ENCODE results near the gene HBS1L. TPM values are rescaled to one million over a fixed set of nuclear protein-coding genes. Genes with fewer than 3 reads are reported as not detected.

The HBS1L gene
- total and polyA plus RNA-seq, 2 experiments from 2014 or later: 43.0 to 70.6 TPM

- TF ChIP-seq CTCF (IDR thresholded peaks at IDR 0.05; ENCODE audit: poor library complexity) (no peak), EZH2 (IDR thresholded peaks at IDR 0.05; ENCODE audit: borderline replicate concordance) (no peak), EZH2phosphoT487 (IDR thresholded peaks at IDR 0.05; ENCODE audit: low read depth, severe bottlenecking, unreplicated experiment) (no peak)
- Histone ChIP-seq H2AFZ (no peak overlapping the region), H3K4me2 (no peak overlapping the region), H3K27ac (no peak overlapping the region), H3K4me1 (ENCODE audit: insufficient read depth) (no peaks in the 10 kb centered on the region), H3K36me3 (replicated peaks; ENCODE audit: insufficient read depth, low read depth) (no peaks in the 10 kb centered on the region), H3K9me2 (replicated peaks; ENCODE audit: insufficient read depth) (no peaks in the 10 kb centered on the region), H3K4me3 (no peak overlapping the region), H3K27me3 (no peaks in the 10 kb centered on the region), H3K9me3 (ENCODE audit: low read depth) (no peaks in the 10 kb centered on the region), H3K79me2 (no peaks in the 10 kb centered on the region), H4K20me1 (ENCODE audit: insufficient read depth, poor library complexity, severe bottlenecking) (no peaks in the 10 kb centered on the region)
- DNase-seq (ENCODE audit: low spot score): no peak
Observed at GRCh38 chr6:134994431-134994830, 60.2 kb downstream of the HBS1L start.

GRCh38 chr6:134992155-134992554 is 62.5 kb downstream of the HBS1L start:
- Histone ChIP-seq H3K36me3 (replicated peaks; ENCODE audit: insufficient read depth, low read depth) (no peaks in the 10 kb centered on the region), H3K4me2 (no peak overlapping the region)

GRCh38 chr6:134990262-134990661 is 64.4 kb downstream of the HBS1L start:
- Histone ChIP-seq H4K20me1 (ENCODE audit: insufficient read depth, poor library complexity, severe bottlenecking) (no peaks in the 10 kb centered on the region), H2AFZ (no peak overlapping the region), H3K4me2 (no peak overlapping the region), H3K9me3 (ENCODE audit: low read depth) (no peaks in the 10 kb centered on the region), H3K9me2 (replicated peaks; ENCODE audit: insufficient read depth) (no peaks in the 10 kb centered on the region), H3K27ac (no peak overlapping the region), H3K79me2 (no peaks in the 10 kb centered on the region), H3K27me3 (no peaks in the 10 kb centered on the region), H3K4me1 (ENCODE audit: insufficient read depth) (no peaks in the 10 kb centered on the region), H3K36me3 (replicated peaks; ENCODE audit: insufficient read depth, low read depth) (no peaks in the 10 kb centered on the region), H3K4me3 (no peak overlapping the region)
- no peak for DNase-seq (ENCODE audit: low spot score)
- TF ChIP-seq EZH2 (IDR thresholded peaks at IDR 0.05; ENCODE audit: borderline replicate concordance) (no peak), CTCF (IDR thresholded peaks at IDR 0.05; ENCODE audit: poor library complexity) (no peak), EZH2phosphoT487 (IDR thresholded peaks at IDR 0.05; ENCODE audit: low read depth, severe bottlenecking, unreplicated experiment) (no peak)
- 98% methylated on average over 3 of the region's 3 CpGs for WGBS (ENCODE audit: low lambda C conversion rate, missing lambda C conversion rate)

More at GRCh38 chr6:134992155-134992554, 62.5 kb downstream of the HBS1L start:
- Histone ChIP-seq H3K27me3 (no peaks in the 10 kb centered on the region), H3K27ac (no peak overlapping the region), H3K9me2 (replicated peaks; ENCODE audit: insufficient read depth) (no peaks in the 10 kb centered on the region), H3K79me2 (no peaks in the 10 kb centered on the region), H3K4me1 (ENCODE audit: insufficient read depth) (no peaks in the 10 kb centered on the region), H2AFZ (no peak overlapping the region), H4K20me1 (ENCODE audit: insufficient read depth, poor library complexity, severe bottlenecking) (no peaks in the 10 kb centered on the region), H3K4me3 (no peak overlapping the region), H3K9me3 (ENCODE audit: low read depth) (no peaks in the 10 kb centered on the region)
- no peak for DNase-seq (ENCODE audit: low spot score)
- WGBS (ENCODE audit: low lambda C conversion rate, missing lambda C conversion rate): 97% methylated on average over 6 of the region's 6 CpGs
- TF ChIP-seq EZH2 (IDR thresholded peaks at IDR 0.05; ENCODE audit: borderline replicate concordance) (no peak), EZH2phosphoT487 (IDR thresholded peaks at IDR 0.05; ENCODE audit: low read depth, severe bottlenecking, unreplicated experiment) (no peak), CTCF (IDR thresholded peaks at IDR 0.05; ENCODE audit: poor library complexity) (no peak)

- no peak for DNase-seq (ENCODE audit: low spot score)
- no peaks in the 10 kb centered on the region for H3K36me3 ChIP-seq (replicated peaks; ENCODE audit: insufficient read depth, low read depth)
- TF ChIP-seq EZH2phosphoT487 (IDR thresholded peaks at IDR 0.05; ENCODE audit: low read depth, severe bottlenecking, unreplicated experiment) (no peak), EZH2 (IDR thresholded peaks at IDR 0.05; ENCODE audit: borderline replicate concordance) (no peak), CTCF (IDR thresholded peaks at IDR 0.05; ENCODE audit: poor library complexity) (no peak)
- 62% methylated on average over 1 of the region's 1 CpG for WGBS (ENCODE audit: low lambda C conversion rate, missing lambda C conversion rate)
- no peaks in the 10 kb centered on the region for H3K79me2 ChIP-seq
- H3K4me2 ChIP-seq: no peak overlapping the region
- no peaks in the 10 kb centered on the region for H3K9me2 ChIP-seq (replicated peaks; ENCODE audit: insufficient read depth)
- no peaks in the 10 kb centered on the region for H3K9me3 ChIP-seq (ENCODE audit: low read depth)
- H2AFZ ChIP-seq: no peak overlapping the region
- H3K4me3 ChIP-seq: no peak overlapping the region
- no peak overlapping the region for H3K27ac ChIP-seq
- no peaks in the 10 kb centered on the region for H3K4me1 ChIP-seq (ENCODE audit: insufficient read depth)
- no peaks in the 10 kb centered on the region for H3K27me3 ChIP-seq
- H4K20me1 ChIP-seq (ENCODE audit: insufficient read depth, poor library complexity, severe bottlenecking): no peaks in the 10 kb centered on the region
Observed at GRCh38 chr6:134984821-134985220, 69.8 kb downstream of the HBS1L start.

Measured in hepatocyte (in vitro differentiated cells).